Measurements from ENCODE around the gene ANG. TPM values are rescaled to one million over a fixed set of nuclear protein-coding genes. Genes with fewer than 3 reads are reported as not detected.

Gene ANG
- total RNA-seq, 4 donors from 2014 or later: 31.2 to 41.9 (median 39.5) TPM

GRCh38 chr14:20681348-20682126, 7.0 kb upstream of the ANG start:
- no peaks in the 10 kb centered on the region for H3K36me3 ChIP-seq
- H3K9me3 ChIP-seq: no peaks in the 10 kb centered on the region
- WGBS, 2 donors: 0% methylated on average over 25 of the region's 25 CpGs
- H3K4me1 ChIP-seq: peaks cover 0 to 27% (median 19%) of the 10 kb centered on the region in 4 donors
- DNase-seq (ENCODE audit: low spot score in 2 of 2): peak; percentile 79 to 92
- peak overlapping the region; percentile 98 to 100 (median 100) for H3K27ac ChIP-seq
- no peaks in the 10 kb centered on the region for H3K27me3 ChIP-seq
- no peak for TF ChIP-seq POLR2A (IDR thresholded peaks at IDR 0.05)
- TF ChIP-seq CTCF (IDR thresholded peaks at IDR 0.05): no peak
- TF ChIP-seq EP300 (IDR thresholded peaks at IDR 0.05): peak in 1 of 2 donors; percentile 48
- H3K4me3 ChIP-seq: peak overlapping the region; percentile 65 to 94 (median 84)

GRCh38 chr14:20682127-20682434, 6.5 kb upstream of the ANG start:
- no peak for TF ChIP-seq CTCF (IDR thresholded peaks at IDR 0.05)
- no peak for TF ChIP-seq POLR2A (IDR thresholded peaks at IDR 0.05)
- no peak for TF ChIP-seq EP300 (IDR thresholded peaks at IDR 0.05)
- no peaks in the 10 kb centered on the region for H3K27me3 ChIP-seq

GRCh38 chr14:20682435-20683124, 6.0 kb upstream of the ANG start:
- Histone ChIP-seq H3K27ac (peak overlapping the region; percentile 98 to 100 (median 100)), H3K9me3 (no peaks in the 10 kb centered on the region), H3K4me3 (peak overlapping the region; percentile 65 to 94 (median 84)), H3K36me3 (no peaks in the 10 kb centered on the region), H3K27me3 (no peaks in the 10 kb centered on the region), H3K4me1 (peaks cover 0 to 38% (median 26%) of the 10 kb centered on the region in 4 donors)
- DNase-seq (ENCODE audit: low spot score in 2 of 2): peak; percentile 83 to 86
- 0 to 1% methylated on average over 30 to 37 of the region's 40 CpGs for WGBS, 2 donors
- TF ChIP-seq CTCF (IDR thresholded peaks at IDR 0.05): peak in 2 of 5 experiments; percentile 13 to 36
- TF ChIP-seq POLR2A (IDR thresholded peaks at IDR 0.05): peak; percentile 94 to 99
- peak; percentile 16 to 100 for TF ChIP-seq EP300 (IDR thresholded peaks at IDR 0.05)

More at GRCh38 chr14:20682127-20682434, 6.5 kb upstream of the ANG start:
- H3K4me3 ChIP-seq: peak overlapping the region; percentile 65 to 94 (median 84)
- WGBS, 2 donors: 0% methylated on average over 10 to 11 of the region's 11 CpGs
- no peak for DNase-seq (ENCODE audit: low spot score in 2 of 2)
- peaks cover 0 to 33% (median 24%) of the 10 kb centered on the region in 4 donors for H3K4me1 ChIP-seq
- no peaks in the 10 kb centered on the region for H3K36me3 ChIP-seq
- H3K9me3 ChIP-seq: no peaks in the 10 kb centered on the region
- H3K27ac ChIP-seq: peak overlapping the region; percentile 98 to 100 (median 100)

GRCh38 chr14:20683125-20683890, 5.3 kb upstream of the ANG start:
- Histone ChIP-seq H3K36me3 (no peaks in the 10 kb centered on the region), H3K4me1 (peaks cover 0 to 45% (median 28%) of the 10 kb centered on the region in 4 donors), H3K4me3 (peak overlapping the region; percentile 65 to 94 (median 84)), H3K9me3 (no peaks in the 10 kb centered on the region), H3K27me3 (no peaks in the 10 kb centered on the region), H3K27ac (peak overlapping the region; percentile 98 to 100 (median 100))
- TF ChIP-seq EP300 (IDR thresholded peaks at IDR 0.05) (no peak), CTCF (IDR thresholded peaks at IDR 0.05) (no peak)
- peak; percentile 55 to 91 for DNase-seq (ENCODE audit: low spot score in 2 of 2)
- 0 to 1% methylated on average over 38 of the region's 38 CpGs for WGBS, 2 donors
